Activated CD8-positive, alpha-beta memory T cell treated with anti-CD3 and anti-CD28 coated beads, Interleukin-2, amount 10 ng/mL, durations not matched to agents 7 days and 5 days (primary cell): Measurements from ENCODE around the gene CLCNKA. TPM values are rescaled to one million over a fixed set of nuclear protein-coding genes. Genes with fewer than 3 reads are reported as not detected.
A peak's percentile ranks its signal among the peaks of the same experiment; 100 is the strongest.
"Not testable (repeated sequence)": the region's sequence is repeated elsewhere in the genome, so short reads cannot be mapped to it uniquely, and the experiment has no call there.

ENCODE experiments used
- ATAC-seq: fragments of 150-1000 bp; cut with Tn5 transposase; one replicate; pipeline ENCODE4 v1.10.0; 2021; ENCODE audit warnings: moderate library complexity
- CTCF ChIA-PET: fragments of 350-600 bp; sonication (Branson Sonifier 250); formaldehyde crosslinking; loops from one replicate; lab custom pipeline; 2021; ENCODE audit warnings: antibody characterized with exemption; lab: Charles Lee
- DNase-seq: peaks from one replicate; pipeline ENCODE4 v3.0.0-alpha.2; 2020
- H3K27ac Mint-ChIP-seq: one replicate; pipeline ENCODE4 v1.8.0; 2021; ENCODE audit warnings: mild to moderate bottlenecking, mixed read lengths
- H3K27me3 Mint-ChIP-seq: one replicate; pipeline ENCODE4 v1.8.0; 2021; ENCODE audit warnings: mixed read lengths
- H3K36me3 Mint-ChIP-seq: one replicate; pipeline ENCODE4 v1.8.0; 2021; ENCODE audit warnings: mild to moderate bottlenecking, mixed read lengths
- H3K4me1 Mint-ChIP-seq: one replicate; pipeline ENCODE4 v1.8.0; 2021; ENCODE audit warnings: mixed read lengths
- H3K4me3 Mint-ChIP-seq: one replicate; pipeline ENCODE4 v1.8.0; 2021; ENCODE audit warnings: mild to moderate bottlenecking, moderate library complexity, mixed read lengths
- H3K9me3 Mint-ChIP-seq: one replicate; pipeline ENCODE4 v1.8.0; 2022; ENCODE audit warnings: low read depth, mixed read lengths
- total RNA-seq, 2 experiments: library from RNA; stranded (reverse); gene quantifications; one replicate each; pipeline ENCODE4 v1.2.3, GENCODE V29; 2021

The CLCNKA gene
- total RNA-seq, 2 experiments from 2014 or later: not detected

GRCh38 chr1:16043521-16043920 lies 21.7 kb downstream of the CLCNKA start, which contains the start of gene CLCNKB:
Gene CLCNKB (plus strand): TSS chr1:16043782. CDS start chr1:16044493, 711 bp downstream.
- Mint-ChIP-seq H3K27ac (no peak within 1 kb of the TSS), H3K27me3 (peaks cover 11% of the 10 kb centered on the region), H3K36me3 (no peaks in the 10 kb centered on the region), H3K4me3 (no peak within 1 kb of the TSS), H3K4me1 (no peaks in the 10 kb centered on the region), H3K9me3 (no peaks in the 10 kb centered on the region)
- CTCF ChIA-PET: no interaction called here
- no peak for DNase-seq
- ATAC-seq: no peak

DNA sequence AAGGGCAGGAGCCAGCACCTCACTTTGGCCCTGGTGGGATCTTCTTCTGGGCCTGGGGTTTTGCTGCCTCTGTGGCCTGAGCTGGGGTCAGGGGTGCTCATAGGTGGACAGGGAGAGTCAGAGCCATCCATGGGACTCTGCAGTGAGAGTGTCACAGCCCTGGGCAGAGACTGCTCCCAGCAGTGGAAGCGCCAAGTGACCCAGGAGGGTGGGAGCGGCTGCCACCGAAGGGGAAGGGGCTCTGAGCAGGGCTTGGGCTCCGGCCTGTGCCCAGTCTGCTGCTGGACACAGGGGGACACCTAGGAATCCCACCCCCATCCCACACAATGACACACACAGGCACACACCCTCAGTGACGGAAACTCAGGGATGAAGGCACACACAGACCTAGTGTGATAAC lies 22.1 kb downstream of the CLCNKA start:
- DNase-seq (no peak), ATAC-seq (no peak)
- Mint-ChIP-seq H3K27me3 (peaks cover 11% of the 10 kb centered on the region), H3K27ac (no peak overlapping the region), H3K9me3 (no peaks in the 10 kb centered on the region), H3K4me3 (no peak overlapping the region), H3K36me3 (no peaks in the 10 kb centered on the region), H3K4me1 (no peaks in the 10 kb centered on the region)
- CTCF ChIA-PET: no interaction called here

GRCh38 chr1:16046842-16047241 lies 25.0 kb downstream of the CLCNKA start:
- no peaks in the 10 kb centered on the region for H3K9me3 Mint-ChIP-seq

DNA sequence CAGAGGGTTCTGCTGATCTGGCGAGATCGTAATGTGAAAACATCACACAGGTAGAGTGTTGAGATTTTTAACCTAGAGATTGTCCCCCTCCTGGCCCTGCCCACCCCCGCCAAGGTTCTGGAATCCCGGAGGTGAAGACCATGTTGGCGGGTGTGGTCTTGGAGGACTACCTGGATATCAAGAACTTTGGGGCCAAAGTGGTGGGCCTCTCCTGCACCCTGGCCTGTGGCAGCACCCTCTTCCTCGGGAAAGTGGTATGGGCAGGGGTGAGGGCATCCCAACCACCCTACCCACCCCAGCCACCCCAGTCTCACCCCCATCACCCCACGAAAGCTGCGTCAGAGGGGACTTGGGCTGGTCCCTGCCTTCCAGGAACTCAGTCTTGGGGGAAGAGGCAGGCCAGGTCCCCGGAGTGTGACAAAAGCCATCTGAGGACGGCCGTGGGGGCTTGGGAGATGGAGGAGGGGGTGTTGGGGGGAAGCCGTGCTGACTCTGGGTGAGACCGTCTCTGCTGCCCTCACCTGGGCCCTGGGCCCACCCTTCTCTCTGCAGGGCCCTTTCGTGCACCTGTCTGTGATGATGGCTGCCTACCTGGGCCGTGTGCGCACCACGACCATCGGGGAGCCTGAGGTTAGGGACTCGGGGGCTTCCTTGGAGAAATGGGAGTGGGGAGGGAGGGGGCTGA lies 26.1 kb downstream of the CLCNKA start:
- no peaks in the 10 kb centered on the region for H3K9me3 Mint-ChIP-seq
- peaks cover 18% of the 10 kb centered on the region for H3K27me3 Mint-ChIP-seq
- H3K36me3 Mint-ChIP-seq: no peaks in the 10 kb centered on the region
- DNase-seq: no peak
- H3K4me3 Mint-ChIP-seq: no peak overlapping the region
- H3K4me1 Mint-ChIP-seq: no peaks in the 10 kb centered on the region
- no peak overlapping the region for H3K27ac Mint-ChIP-seq
- CTCF ChIA-PET: interaction anchor here (1.1 kb wide), 1 partner anchor 39 kb away, joined by 3 read pairs; no protein-coding TSS in a partner anchor
- no peak for ATAC-seq

More at GRCh38 chr1:16046842-16047241, 25.0 kb downstream of the CLCNKA start:
- Mint-ChIP-seq H3K36me3 (no peaks in the 10 kb centered on the region), H3K27ac (no peak overlapping the region), H3K4me1 (no peaks in the 10 kb centered on the region), H3K4me3 (no peak overlapping the region), H3K27me3 (peaks cover 18% of the 10 kb centered on the region)
- ATAC-seq (no peak), DNase-seq (no peak)
- CTCF ChIA-PET: interaction anchor here (1.1 kb wide), 1 partner anchor 37 kb away, joined by 3 read pairs; no protein-coding TSS in a partner anchor

DNA sequence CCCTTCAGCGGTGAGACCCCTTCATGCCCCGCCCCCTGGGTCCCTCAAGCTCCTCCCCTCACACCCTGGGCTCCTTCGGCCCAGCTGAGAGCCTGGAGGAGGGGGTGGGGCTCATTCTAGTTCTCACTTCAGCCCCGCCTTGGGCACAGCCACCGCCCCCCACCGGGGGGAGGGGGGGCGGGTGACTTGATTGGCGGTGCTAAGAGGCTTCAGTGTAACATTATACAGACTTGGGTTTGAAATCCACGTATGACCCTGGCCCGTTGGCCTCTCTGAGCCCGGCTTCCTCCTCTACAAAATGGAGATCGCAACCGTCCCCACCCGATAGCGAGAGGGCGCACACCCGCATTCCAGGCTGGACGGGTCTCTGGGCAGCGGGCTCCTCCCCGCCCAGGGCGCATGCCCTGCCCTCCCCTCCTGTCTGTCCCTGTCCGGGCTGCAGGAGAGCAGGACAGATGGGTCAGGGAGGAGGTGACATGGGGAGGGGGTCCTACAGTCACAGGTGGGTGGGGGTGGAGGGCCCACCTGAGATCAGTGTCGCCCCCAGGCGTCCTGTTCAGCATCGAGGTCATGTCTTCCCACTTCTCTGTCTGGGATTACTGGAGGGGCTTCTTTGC lies 26.8 kb downstream of the CLCNKA start:
- Mint-ChIP-seq H3K36me3 (no peaks in the 10 kb centered on the region), H3K9me3 (no peaks in the 10 kb centered on the region), H3K4me3 (no peak overlapping the region), H3K27ac (no peak overlapping the region), H3K4me1 (peaks cover under 1% of the 10 kb centered on the region), H3K27me3 (peaks cover 18% of the 10 kb centered on the region)
- ATAC-seq (peak; percentile 54), DNase-seq (no peak)
- CTCF ChIA-PET: no interaction called here

- H3K36me3 Mint-ChIP-seq: no peaks in the 10 kb centered on the region
- H3K27ac Mint-ChIP-seq: no peak overlapping the region
- H3K4me1 Mint-ChIP-seq: peaks cover 5% of the 10 kb centered on the region
- no peak for ATAC-seq
- CTCF ChIA-PET: interaction anchor here (1.4 kb wide), 1 partner anchor 259 kb away, joined by 3 read pairs; no protein-coding TSS in a partner anchor
- H3K27me3 Mint-ChIP-seq: peaks cover 18% of the 10 kb centered on the region
- H3K9me3 Mint-ChIP-seq: no peaks in the 10 kb centered on the region
- DNase-seq: no peak
- H3K4me3 Mint-ChIP-seq: no peak overlapping the region
These were observed 28.5 kb downstream of the CLCNKA start for GRCh38 chr1:16050328-16050727.

GRCh38 chr1:16051039-16051438 lies 29.2 kb downstream of the CLCNKA start:
- H3K36me3 Mint-ChIP-seq: no peaks in the 10 kb centered on the region
- no peak for ATAC-seq
- CTCF ChIA-PET: no interaction called here
- H3K9me3 Mint-ChIP-seq: no peaks in the 10 kb centered on the region
- H3K4me1 Mint-ChIP-seq: peaks cover 8% of the 10 kb centered on the region
- H3K27ac Mint-ChIP-seq: no peak overlapping the region
- H3K4me3 Mint-ChIP-seq: no peak overlapping the region
- H3K27me3 Mint-ChIP-seq: peaks cover 18% of the 10 kb centered on the region
- no peak for DNase-seq

- not testable (repeated sequence) for ATAC-seq, H3K9me3 Mint-ChIP-seq
These were observed 30.1 kb downstream of the CLCNKA start for GRCh38 chr1:16051949-16052348.

GRCh38 chr1:16053781-16054502 lies 32.1 kb downstream of the CLCNKA start:
- Mint-ChIP-seq H3K4me1 (peaks cover 11% of the 10 kb centered on the region), H3K27ac (no peak overlapping the region), H3K4me3 (no peak overlapping the region)

More at GRCh38 chr1:16051949-16052348, 30.1 kb downstream of the CLCNKA start:
- H3K36me3 Mint-ChIP-seq, DNase-seq, H3K4me3 Mint-ChIP-seq, H3K27ac Mint-ChIP-seq, CTCF ChIA-PET: not testable (repeated sequence)
- Mint-ChIP-seq H3K4me1 (peaks cover 11% of the 10 kb centered on the region), H3K27me3 (peaks cover 17% of the 10 kb centered on the region)

GRCh38 chr1:16054598-16055540 lies 33.0 kb downstream of the CLCNKA start:
- Mint-ChIP-seq H3K4me1 (peaks cover 11% of the 10 kb centered on the region), H3K4me3 (no peak overlapping the region), H3K9me3 (no peaks in the 10 kb centered on the region), H3K27me3 (peaks cover 3% of the 10 kb centered on the region), H3K36me3 (no peaks in the 10 kb centered on the region), H3K27ac (no peak overlapping the region)
- CTCF ChIA-PET: interaction anchor here (0.7 to 4.6 kb wide), 10 partner anchors 10 to 452 kb away, joined by 3 to 39 read pairs (median 6); partner anchors contain the start of gene FAM131C
- DNase-seq: no peak
- ATAC-seq: no peak

More at GRCh38 chr1:16053781-16054502, 32.1 kb downstream of the CLCNKA start:
- DNase-seq (no peak), ATAC-seq (no peak)
- Mint-ChIP-seq H3K27me3 (peaks cover 10% of the 10 kb centered on the region), H3K36me3 (no peaks in the 10 kb centered on the region), H3K9me3 (no peaks in the 10 kb centered on the region)
- CTCF ChIA-PET: interaction anchor here (1.4 to 4.6 kb wide), 4 partner anchors 11 to 262 kb away, joined by 3 to 39 read pairs (median 14); no protein-coding TSS in a partner anchor

DNA sequence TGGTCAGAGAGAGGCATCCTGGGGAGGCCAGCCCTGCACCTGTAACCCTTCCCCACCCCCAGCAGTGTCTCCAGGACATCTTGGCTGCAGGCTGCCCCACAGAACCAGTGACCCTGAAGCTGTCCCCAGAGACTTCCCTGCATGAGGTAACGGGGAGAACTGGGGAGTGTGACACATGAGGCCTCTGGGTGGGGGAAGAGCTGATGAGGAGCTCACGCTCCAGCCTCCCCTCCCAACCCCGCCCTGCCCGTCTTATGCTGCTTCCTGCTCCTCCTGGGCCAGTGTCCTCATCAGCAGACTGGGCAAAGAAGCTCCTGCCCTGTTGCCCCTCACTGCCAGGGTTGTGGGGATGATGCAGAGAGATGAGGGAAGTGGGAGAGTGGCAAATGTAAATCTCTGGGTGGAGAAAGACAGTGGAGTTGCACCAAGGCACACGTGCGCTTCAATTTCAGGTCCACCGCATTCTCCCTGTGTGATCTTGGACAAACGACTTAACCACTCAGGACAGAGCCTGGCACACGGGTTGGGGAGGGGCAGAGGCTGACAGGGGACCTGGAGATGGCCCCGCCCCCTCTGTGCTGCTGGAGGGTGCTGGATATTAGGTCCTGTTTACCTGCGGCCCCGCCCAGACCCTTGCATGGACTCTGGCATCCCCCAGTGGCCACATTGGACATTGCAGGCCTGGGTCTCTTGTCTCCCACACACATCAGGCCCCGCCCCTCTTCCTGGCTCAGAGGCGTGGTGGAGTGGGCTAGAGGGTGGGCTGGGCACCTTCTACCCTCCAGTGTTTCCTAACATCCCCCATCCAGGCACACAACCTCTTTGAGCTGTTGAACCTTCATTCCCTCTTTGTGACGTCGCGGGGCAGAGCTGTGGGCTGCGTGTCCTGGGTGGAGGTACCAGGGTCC lies 34.0 kb downstream of the CLCNKA start:
- no peaks in the 10 kb centered on the region for H3K9me3 Mint-ChIP-seq
- H3K4me1 Mint-ChIP-seq: peaks cover 11% of the 10 kb centered on the region
- CTCF ChIA-PET: interaction anchor here (0.6 to 4.6 kb wide), 14 partner anchors 9 to 453 kb away, joined by 3 to 39 read pairs (median 5); partner anchors contain the start of gene FAM131C
- H3K27me3 Mint-ChIP-seq: peaks cover 4% of the 10 kb centered on the region
- H3K4me3 Mint-ChIP-seq: no peak overlapping the region
- no peaks in the 10 kb centered on the region for H3K36me3 Mint-ChIP-seq
- DNase-seq (peak; percentile 94), ATAC-seq (peak; percentile 98)
- no peak overlapping the region for H3K27ac Mint-ChIP-seq
